ENCODE results near the gene GDF9. TPM values are rescaled to one million over a fixed set of nuclear protein-coding genes. Genes with fewer than 3 reads are reported as not detected.

Gene GDF9
- total RNA-seq, 1 experiment from 2014 or later = 0.54 TPM

- in situ Hi-C loops (cut with HindIII; ENCODE audit: low pct_unique_long_range_greater_than_20kb, low sequenced_read_pairs) (no loop called here), intact Hi-C loops (cut with micrococcal nuclease; ENCODE audit: unreplicated experiment) (no loop called here)
- BruUV-seq (replicated peaks) = no TSS peak
- ATAC-seq (no peak), DNase-seq (ENCODE audit: low read depth, low spot score) (no peak)
- H3K27me3 ChIP-seq (ENCODE audit: control insufficient read depth, insufficient read depth, low read length) = no peaks in the 10 kb centered on the region
- H3K27ac ChIP-seq (ENCODE audit: low read length) = no peak overlapping the region
- no peaks in the 10 kb centered on the region for H3K9me3 ChIP-seq (ENCODE audit: control insufficient read depth, insufficient read depth, low read depth, low read length)
- POLR2A ChIA-PET = interaction anchor here (0.7 kb wide), 1 partner anchor 9 kb away, joined by 3 read pairs; no protein-coding TSS in a partner anchor
- H3K4me3 ChIP-seq (ENCODE audit: low read depth in 2 of 2, low read length in 2 of 2) = no peak overlapping the region
- TF ChIP-seq SIN3A (IDR thresholded peaks at IDR 0.05; ENCODE audit: borderline replicate concordance, insufficient read depth, low read depth, low read length) = no peak
- TF ChIP-seq CTCF (IDR thresholded peaks at IDR 0.05) = no peak
- TF ChIP-seq POLR2AphosphoS5 (IDR thresholded peaks at IDR 0.05; ENCODE audit: low read depth, low read length) = no peak
- TF ChIP-seq REST (IDR thresholded peaks at IDR 0.05; ENCODE audit: insufficient read depth in 1 of 2, low read depth in 2 of 2, low read length in 1 of 2) = no peak
- no peak for TF ChIP-seq TCF7L2 (IDR thresholded peaks at IDR 0.05; ENCODE audit: low read depth, low read length)
- no peaks in the 10 kb centered on the region for H3K36me3 ChIP-seq (ENCODE audit: control insufficient read depth, insufficient read depth, low read length)
- H3K4me1 ChIP-seq (ENCODE audit: control insufficient read depth, insufficient read depth, low read length) = no peaks in the 10 kb centered on the region
- CTCF ChIA-PET = no interaction called here
Measured at GRCh38 chr5:132837868-132838267, 28.4 kb downstream of the GDF9 start.

GRCh38 chr5:132836852-132837251, 29.4 kb downstream of the GDF9 start:
- no peak for TF ChIP-seq REST (IDR thresholded peaks at IDR 0.05; ENCODE audit: insufficient read depth in 1 of 2, low read depth in 2 of 2, low read length in 1 of 2)
- TF ChIP-seq POLR2AphosphoS5 (IDR thresholded peaks at IDR 0.05; ENCODE audit: low read depth, low read length) = no peak
- no peak for TF ChIP-seq SIN3A (IDR thresholded peaks at IDR 0.05; ENCODE audit: borderline replicate concordance, insufficient read depth, low read depth, low read length)
- no peak for TF ChIP-seq TCF7L2 (IDR thresholded peaks at IDR 0.05; ENCODE audit: low read depth, low read length)
- TF ChIP-seq CTCF (IDR thresholded peaks at IDR 0.05) = no peak
- DNase-seq (ENCODE audit: low read depth, low spot score) (no peak), ATAC-seq (no peak)
- in situ Hi-C loops (cut with HindIII; ENCODE audit: low pct_unique_long_range_greater_than_20kb, low sequenced_read_pairs) (no loop called here), intact Hi-C loops (cut with micrococcal nuclease; ENCODE audit: unreplicated experiment) (no loop called here)
- H3K4me3 ChIP-seq (ENCODE audit: low read depth in 2 of 2, low read length in 2 of 2) = no peak overlapping the region
- no peaks in the 10 kb centered on the region for H3K9me3 ChIP-seq (ENCODE audit: control insufficient read depth, insufficient read depth, low read depth, low read length)
- H3K27ac ChIP-seq (ENCODE audit: low read length) = no peak overlapping the region
- CTCF ChIA-PET = no interaction called here
- POLR2A ChIA-PET = no interaction called here
- H3K4me1 ChIP-seq (ENCODE audit: control insufficient read depth, insufficient read depth, low read length) = no peaks in the 10 kb centered on the region
- H3K27me3 ChIP-seq (ENCODE audit: control insufficient read depth, insufficient read depth, low read length) = no peaks in the 10 kb centered on the region
- no TSS peak for BruUV-seq (replicated peaks)
- no peaks in the 10 kb centered on the region for H3K36me3 ChIP-seq (ENCODE audit: control insufficient read depth, insufficient read depth, low read length)
